HEK293 (cell line): ENCODE measurements around the gene PPEF2.
"Not testable (repeated sequence)": the region's sequence is repeated elsewhere in the genome, so short reads cannot be mapped to it uniquely, and the experiment has no call there.

Source experiments
- CTCF ChIA-PET: fragments of 350-600 bp; formaldehyde crosslinking; extraction: SDS; loops from one replicate; lab custom pipeline; 2021; ENCODE audit warnings: antibody characterized with exemption; lab: Yijun Ruan, JAX
- POLR2A ChIA-PET: fragments of 300-600 bp; formaldehyde crosslinking; extraction: SDS; loops from one replicate; lab custom pipeline; 2020; ENCODE audit warnings: antibody characterized with exemption, inconsistent platforms; lab: Yijun Ruan, JAX
- H3K27ac ChIP-seq: fragments of 200-500 bp; sonication (Bioruptor generic); 2 replicates; pipeline ENCODE4 v1.5.1; 2014; ENCODE audit warnings: low read depth, low read length, control low read depth, inconsistent platforms; ENCODE audit errors: extremely low read depth
- H3K36me3 ChIP-seq, 2 experiments: fragments of 200-500 bp in 1 of 2; sonication (Bioruptor generic) in 1 of 2; 1 replicate in 1 of 2; 2 replicates in 1 of 2; pipeline ENCODE4 v1.5.1; 2014 to 2017; ENCODE audit warnings: inconsistent platforms in 2 of 2, low read length in 2 of 2; ENCODE audit not compliant: control insufficient read depth in 2 of 2, insufficient read depth in 1 of 2
- H3K4me1 ChIP-seq: fragments of 200-500 bp; sonication (Bioruptor generic); 2 replicates; pipeline ENCODE4 v1.5.1; 2014; ENCODE audit warnings: mild to moderate bottlenecking, low read length, inconsistent platforms; ENCODE audit not compliant: control insufficient read depth, insufficient read depth
- H3K4me3 ChIP-seq: 2 replicates; pipeline ENCODE4 v1.5.1; 2011; ENCODE audit warnings: low read depth, mild to moderate bottlenecking, control low read depth, low read length, moderate library complexity
- H3K9me3 ChIP-seq: fragments of 200-500 bp; sonication (Bioruptor generic); 2 replicates; pipeline ENCODE4 v1.5.1; 2014; ENCODE audit warnings: low read depth, low read length, inconsistent platforms; ENCODE audit not compliant: control insufficient read depth, insufficient read depth
- BCL11A ChIP-seq: fragments of 450-650 bp; formaldehyde crosslinking; IDR thresholded peaks from 2 replicates; pipeline ENCODE4 v1.5.1; 2016; ENCODE audit warnings: low read depth, missing biosample characterization, missing genetic modification characterization
- FEZF1 ChIP-seq: fragments of 450-650 bp; formaldehyde crosslinking; IDR thresholded peaks from 2 replicates; pipeline ENCODE4 v1.5.1; 2016; ENCODE audit warnings: missing biosample characterization, missing genetic modification characterization
- GLIS1 ChIP-seq: fragments of 450-650 bp; formaldehyde crosslinking; IDR thresholded peaks from 2 replicates; pipeline ENCODE4 v1.5.1; 2016; ENCODE audit warnings: missing biosample characterization, missing genetic modification characterization
- IKZF3 ChIP-seq: fragments of 450-650 bp; IDR thresholded peaks from 2 replicates; pipeline ENCODE4 v1.5.0; 2018; ENCODE audit warnings: missing biosample characterization, mild to moderate bottlenecking, missing genetic modification characterization, moderate library complexity
- ZBTB17 ChIP-seq: fragments of 450-650 bp; formaldehyde crosslinking; IDR thresholded peaks from 2 replicates; pipeline ENCODE4 v1.5.1; 2016; ENCODE audit warnings: missing biosample characterization, missing genetic modification characterization
- ZFHX2 ChIP-seq: fragments of 450-650 bp; formaldehyde crosslinking; conservative IDR thresholded peaks from 2 replicates; pipeline ENCODE4 v1.5.1; 2016; ENCODE audit warnings: missing biosample characterization, missing genetic modification characterization
- ZNF133 ChIP-seq: fragments of 450-650 bp; formaldehyde crosslinking; IDR thresholded peaks from 2 replicates; pipeline ENCODE4 v1.5.1; 2016; ENCODE audit warnings: missing biosample characterization, missing genetic modification characterization
- ZNF169 ChIP-seq: fragments of 450-650 bp; formaldehyde crosslinking; IDR thresholded peaks from 2 replicates; pipeline ENCODE4 v1.5.1; 2016; ENCODE audit warnings: missing biosample characterization, missing genetic modification characterization
- ZNF175 ChIP-seq: fragments of 450-650 bp; formaldehyde crosslinking; IDR thresholded peaks from 2 replicates; pipeline ENCODE4 v1.5.1; 2016; ENCODE audit warnings: missing biosample characterization, missing genetic modification characterization
- ZNF221 ChIP-seq: fragments of 450-650 bp; formaldehyde crosslinking; IDR thresholded peaks from 2 replicates; pipeline ENCODE4 v1.5.1; 2017; ENCODE audit warnings: missing biosample characterization, missing genetic modification characterization, borderline replicate concordance
- ZNF266 ChIP-seq: fragments of 450-650 bp; formaldehyde crosslinking; IDR thresholded peaks from 2 replicates; pipeline ENCODE4 v1.5.1; 2016; ENCODE audit warnings: missing biosample characterization, missing genetic modification characterization, low read depth
- ZNF311 ChIP-seq: fragments of 450-650 bp; formaldehyde crosslinking; IDR thresholded peaks from 2 replicates; pipeline ENCODE4 v1.5.1; 2017; ENCODE audit warnings: missing biosample characterization, missing genetic modification characterization, borderline replicate concordance
- ZNF335 ChIP-seq: fragments of 450-650 bp; formaldehyde crosslinking; conservative IDR thresholded peaks from 2 replicates; pipeline ENCODE4 v1.5.1; 2016; ENCODE audit warnings: missing biosample characterization, missing genetic modification characterization
- ZNF37A ChIP-seq: fragments of 450-650 bp; IDR thresholded peaks from 2 replicates; pipeline ENCODE4 v1.5.1; 2018; ENCODE audit warnings: missing biosample characterization, missing genetic modification characterization
- ZNF510 ChIP-seq: fragments of 450-650 bp; formaldehyde crosslinking; IDR thresholded peaks from 2 replicates; pipeline ENCODE4 v1.5.1; 2018; ENCODE audit warnings: mild to moderate bottlenecking, missing genetic modification characterization, missing biosample characterization; ENCODE audit not compliant: insufficient replicate concordance
- ZNF530 ChIP-seq: fragments of 450-650 bp; formaldehyde crosslinking; IDR thresholded peaks from 2 replicates; pipeline ENCODE4 v1.5.1; 2016; ENCODE audit warnings: low read depth, missing biosample characterization, missing genetic modification characterization
- ZNF596 ChIP-seq: fragments of 450-650 bp; IDR thresholded peaks from 2 replicates; pipeline ENCODE4 v1.5.0; 2018; ENCODE audit warnings: missing biosample characterization, mild to moderate bottlenecking, missing genetic modification characterization, moderate library complexity
- ZNF624 ChIP-seq: fragments of 450-650 bp; formaldehyde crosslinking; IDR thresholded peaks from 2 replicates; pipeline ENCODE4 v1.5.1; 2017; ENCODE audit warnings: missing biosample characterization, missing genetic modification characterization
- ZNF664 ChIP-seq: fragments of 450-650 bp; formaldehyde crosslinking; IDR thresholded peaks from 2 replicates; pipeline ENCODE4 v1.5.1; 2016; ENCODE audit warnings: missing biosample characterization, missing genetic modification characterization
- ZNF747 ChIP-seq: fragments of 450-650 bp; formaldehyde crosslinking; IDR thresholded peaks from 2 replicates; pipeline ENCODE4 v1.5.1; 2016; ENCODE audit warnings: missing biosample characterization, missing genetic modification characterization
- ZSCAN16 ChIP-seq: fragments of 450-650 bp; formaldehyde crosslinking; IDR thresholded peaks from 2 replicates; pipeline ENCODE4 v1.5.1; 2016; ENCODE audit warnings: missing biosample characterization, missing genetic modification characterization
- TF ChIP-seq, protein P1 (sequence below): fragments of 450-650 bp; formaldehyde crosslinking; IDR thresholded peaks from 2 replicates; pipeline ENCODE4 v1.5.1; 2017; ENCODE audit warnings: missing biosample characterization, missing genetic modification characterization

The PPEF2 gene

DNA sequence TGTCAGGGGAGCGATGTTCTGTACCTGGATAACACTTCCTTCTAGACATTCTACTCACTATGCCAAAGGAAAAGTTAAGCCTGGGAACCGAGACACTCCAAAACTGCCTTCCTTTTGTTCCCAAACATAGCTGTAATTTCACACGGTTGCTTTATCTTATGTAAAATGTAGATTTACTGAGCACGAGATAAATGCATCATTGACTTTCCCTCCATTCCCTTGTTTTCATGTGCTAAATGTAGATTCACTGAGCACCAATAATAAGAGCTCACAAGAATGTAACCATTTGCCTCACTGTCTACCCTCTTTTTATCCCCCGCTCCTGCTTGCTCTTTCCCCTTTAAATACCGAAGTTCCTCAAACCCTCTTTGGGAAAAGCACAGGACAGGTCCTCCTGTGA, 10.7 kb upstream of the PPEF2 start:
- H3K27ac ChIP-seq, result no peak overlapping the region
- no peaks in the 10 kb centered on the region for H3K4me1 ChIP-seq
- CTCF ChIA-PET, result interaction anchor here (0.5 to 1.0 kb wide), 3 partner anchors 9 to 267 kb away, joined by 3 read pairs; no protein-coding TSS in a partner anchor
- no peaks in the 10 kb centered on the region for H3K9me3 ChIP-seq
- no peak overlapping the region for H3K4me3 ChIP-seq
- H3K36me3 ChIP-seq, result peaks cover 0 to 3% of the 10 kb centered on the region in 2 experiments; a peak in 2 of 3 replicates
- POLR2A ChIA-PET, result no interaction called here
- TF ChIP-seq ZSCAN16 (tag by site-specific recombination) (no peak), ZNF37A (no peak), IKZF3 (no peak), ZNF133 (tag by site-specific recombination) (no peak), ZNF664 (tag by site-specific recombination) (no peak), ZNF510 (tag by site-specific recombination) (no peak), ZNF266 (no peak), ZNF530 (no peak), ZBTB17 (tag by site-specific recombination) (no peak), ZNF175 (tag by site-specific recombination) (no peak), GLIS1 (tag by site-specific recombination) (no peak), ZNF169 (tag by site-specific recombination) (no peak)
- TF ChIP-seq, protein P1, sequence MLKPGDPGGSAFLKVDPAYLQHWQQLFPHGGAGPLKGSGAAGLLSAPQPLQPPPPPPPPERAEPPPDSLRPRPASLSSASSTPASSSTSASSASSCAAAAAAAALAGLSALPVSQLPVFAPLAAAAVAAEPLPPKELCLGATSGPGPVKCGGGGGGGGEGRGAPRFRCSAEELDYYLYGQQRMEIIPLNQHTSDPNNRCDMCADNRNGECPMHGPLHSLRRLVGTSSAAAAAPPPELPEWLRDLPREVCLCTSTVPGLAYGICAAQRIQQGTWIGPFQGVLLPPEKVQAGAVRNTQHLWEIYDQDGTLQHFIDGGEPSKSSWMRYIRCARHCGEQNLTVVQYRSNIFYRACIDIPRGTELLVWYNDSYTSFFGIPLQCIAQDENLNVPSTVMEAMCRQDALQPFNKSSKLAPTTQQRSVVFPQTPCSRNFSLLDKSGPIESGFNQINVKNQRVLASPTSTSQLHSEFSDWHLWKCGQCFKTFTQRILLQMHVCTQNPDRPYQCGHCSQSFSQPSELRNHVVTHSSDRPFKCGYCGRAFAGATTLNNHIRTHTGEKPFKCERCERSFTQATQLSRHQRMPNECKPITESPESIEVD (tag by site-specific recombination), result no peak

DNA sequence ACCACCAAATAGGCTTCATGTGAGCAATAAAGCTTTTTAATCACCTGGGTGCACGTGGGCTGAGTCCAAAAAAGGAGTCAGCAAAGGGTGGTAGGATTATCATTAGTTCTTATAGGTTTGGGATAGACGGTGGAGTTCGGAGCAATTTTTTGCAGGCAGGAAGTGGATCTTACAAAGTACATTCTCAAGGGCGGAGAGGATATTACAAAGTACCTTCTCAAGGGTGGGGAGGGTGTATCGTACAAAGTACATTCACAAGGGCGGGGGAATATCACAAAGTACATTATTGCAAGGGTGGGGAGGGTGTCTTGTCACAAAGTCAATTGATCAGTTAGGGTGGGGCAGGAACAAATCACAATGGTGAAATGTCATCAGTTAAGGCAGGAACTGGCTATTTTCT, 8.6 kb upstream of the PPEF2 start:
- CTCF ChIA-PET, result interaction anchor here (1.1 kb wide), 1 partner anchor 16 kb away, joined by 4 read pairs; no protein-coding TSS in a partner anchor
- not testable (repeated sequence) for H3K4me1 ChIP-seq

GRCh38 chr4:75909405-75909804, 7.2 kb upstream of the PPEF2 start:
- ChIA-PET POLR2A (no interaction called here), CTCF (interaction anchor here (0.6 to 3.5 kb wide), 3 partner anchors 14 to 313 kb away, joined by 3 to 15 read pairs (median 4); no protein-coding TSS in a partner anchor)
- H3K4me1 ChIP-seq, result no peaks in the 10 kb centered on the region
- H3K36me3 ChIP-seq, result no peaks in the 10 kb centered on the region
- no peak overlapping the region for H3K4me3 ChIP-seq
- H3K27ac ChIP-seq, result no peak overlapping the region
- H3K9me3 ChIP-seq, result no peaks in the 10 kb centered on the region
- TF ChIP-seq ZNF624 (tag by site-specific recombination), result no peak
- no peak for TF ChIP-seq ZNF596 (tag by site-specific recombination)
- no peak for TF ChIP-seq FEZF1 (tag by site-specific recombination)
- TF ChIP-seq ZNF221 (tag by site-specific recombination), result no peak
- no peak for TF ChIP-seq ZFHX2 (tag by site-specific recombination)
- no peak for TF ChIP-seq BCL11A (tag by site-specific recombination)
- TF ChIP-seq ZNF747 (tag by site-specific recombination), result no peak
- TF ChIP-seq ZNF335 (tag by site-specific recombination), result no peak
- no peak for TF ChIP-seq ZNF311

More for the DNA sequence above, 8.6 kb upstream of the PPEF2 start:
- H3K36me3 ChIP-seq, POLR2A ChIA-PET, H3K9me3 ChIP-seq, H3K27ac ChIP-seq, H3K4me3 ChIP-seq: not testable (repeated sequence)
